ENCODE data around the gene SCLT1.

SCLT1 gene

GRCh38 chr4:128916832-128917231, 176.5 kb downstream of the SCLT1 start:
- no peak for DNase-seq
- no peak overlapping the region for H3K4me3 ChIP-seq (ENCODE audit: low read depth, low read length)
- H3K36me3 ChIP-seq: no peaks in the 10 kb centered on the region
- H3K27me3 ChIP-seq (ENCODE audit: insufficient read depth, low read depth, severe bottlenecking): no peaks in the 10 kb centered on the region
- no peak for TF ChIP-seq CTCF (IDR thresholded peaks at IDR 0.05; ENCODE audit: low read depth, low read length)
- H3K27ac ChIP-seq: no peak overlapping the region
- no peaks in the 10 kb centered on the region for H3K9me3 ChIP-seq (ENCODE audit: severe bottlenecking)

GRCh38 chr4:128915544-128915943, 177.8 kb downstream of the SCLT1 start:
- TF ChIP-seq CTCF (IDR thresholded peaks at IDR 0.05; ENCODE audit: low read depth, low read length): no peak
- Histone ChIP-seq H3K36me3 (no peaks in the 10 kb centered on the region), H3K27me3 (ENCODE audit: insufficient read depth, low read depth, severe bottlenecking) (no peaks in the 10 kb centered on the region), H3K27ac (no peak overlapping the region), H3K4me3 (ENCODE audit: low read depth, low read length) (no peak overlapping the region), H3K9me3 (ENCODE audit: severe bottlenecking) (no peaks in the 10 kb centered on the region)
- no peak for DNase-seq

- Histone ChIP-seq H3K27me3 (ENCODE audit: insufficient read depth, low read depth, severe bottlenecking) (no peaks in the 10 kb centered on the region), H3K36me3 (no peaks in the 10 kb centered on the region), H3K4me3 (ENCODE audit: low read depth, low read length) (no peak overlapping the region), H3K9me3 (ENCODE audit: severe bottlenecking) (no peaks in the 10 kb centered on the region), H3K27ac (no peak overlapping the region)
- DNase-seq: no peak
- TF ChIP-seq CTCF (IDR thresholded peaks at IDR 0.05; ENCODE audit: low read depth, low read length): no peak
Measured at GRCh38 chr4:128913228-128913627, 180.1 kb downstream of the SCLT1 start.

- H3K27me3 ChIP-seq (ENCODE audit: insufficient read depth, low read depth, severe bottlenecking): no peaks in the 10 kb centered on the region
- H3K4me3 ChIP-seq (ENCODE audit: low read depth, low read length): no peak overlapping the region
- TF ChIP-seq CTCF (IDR thresholded peaks at IDR 0.05; ENCODE audit: low read depth, low read length): no peak
- H3K36me3 ChIP-seq: no peaks in the 10 kb centered on the region
- DNase-seq: no peak
- H3K9me3 ChIP-seq (ENCODE audit: severe bottlenecking): no peaks in the 10 kb centered on the region
- H3K27ac ChIP-seq: no peak overlapping the region
Measured at GRCh38 chr4:128908735-128909134, 184.6 kb downstream of the SCLT1 start.

- no peak for DNase-seq
- Histone ChIP-seq H3K9me3 (ENCODE audit: severe bottlenecking) (no peaks in the 10 kb centered on the region), H3K4me3 (ENCODE audit: low read depth, low read length) (no peak overlapping the region), H3K36me3 (no peaks in the 10 kb centered on the region), H3K27me3 (ENCODE audit: insufficient read depth, low read depth, severe bottlenecking) (no peaks in the 10 kb centered on the region), H3K27ac (no peak overlapping the region)
- TF ChIP-seq CTCF (IDR thresholded peaks at IDR 0.05; ENCODE audit: low read depth, low read length): no peak
Measured at GRCh38 chr4:128907981-128908380, 185.4 kb downstream of the SCLT1 start.

GRCh38 chr4:128906581-128906980, 186.8 kb downstream of the SCLT1 start:
- Histone ChIP-seq H3K27me3 (ENCODE audit: insufficient read depth, low read depth, severe bottlenecking) (no peaks in the 10 kb centered on the region), H3K36me3 (no peaks in the 10 kb centered on the region), H3K9me3 (ENCODE audit: severe bottlenecking) (no peaks in the 10 kb centered on the region), H3K27ac (no peak overlapping the region), H3K4me3 (ENCODE audit: low read depth, low read length) (no peak overlapping the region)
- no peak for TF ChIP-seq CTCF (IDR thresholded peaks at IDR 0.05; ENCODE audit: low read depth, low read length)
- no peak for DNase-seq
